Vagina (tissue), 2 donors: ENCODE measurements around the gene RNASE13. TPM values are rescaled to one million over a fixed set of nuclear protein-coding genes. Genes with fewer than 3 reads are reported as not detected.

Source experiments
- DNase-seq, 2 donors: peaks; one replicate each; pipeline ENCODE4 v3.0.0-alpha.2; 2017; ENCODE audit errors: extremely low spot score in 2 of 2
- H3K27ac ChIP-seq: fragments of 200-600 bp; sonication (generic); one replicate; pipeline ENCODE4 v1.5.1; 2019
- H3K27me3 ChIP-seq: fragments of 200-600 bp; sonication (generic); one replicate; pipeline ENCODE4 v1.5.1; 2019
- H3K36me3 ChIP-seq, 2 donors: fragments of 200-600 bp; sonication (generic); one replicate each; pipeline ENCODE4 v1.5.1; 2017 to 2019
- H3K4me1 ChIP-seq: fragments of 200-600 bp; sonication (generic); one replicate; pipeline ENCODE4 v1.5.1; 2019
- H3K4me3 ChIP-seq, 2 donors: fragments of 200-600 bp; sonication (generic); 1 replicate in 1 of 2; 2 replicates in 1 of 2; pipeline ENCODE4 v1.5.1; 2016 to 2019
- H3K9me3 ChIP-seq: fragments of 200-600 bp; sonication (generic); one replicate; pipeline ENCODE4 v1.5.1; 2019
- CTCF ChIP-seq, 3 experiments: fragments of 450-650 bp in 2 of 3; fragments of 200-600 bp in 1 of 3; sonication (generic) in 1 of 3; IDR thresholded peaks; one replicate each; pipeline ENCODE4 v1.5.1; 2017 to 2019; ENCODE audit warnings: antibody characterized with exemption in 3 of 3, mild to moderate bottlenecking in 2 of 3, moderate library complexity in 2 of 3
- POLR2A ChIP-seq, 2 donors: fragments of 450-650 bp; IDR thresholded peaks; one replicate each; pipeline ENCODE4 v1.6.1; 2017; ENCODE audit warnings: antibody characterized with exemption in 2 of 2, mild to moderate bottlenecking in 2 of 2, moderate library complexity in 2 of 2
- POLR2AphosphoS5 ChIP-seq, 2 donors: sonication (generic); formaldehyde crosslinking; IDR thresholded peaks; one replicate each; pipeline ENCODE4 v1.9.0; 2017; ENCODE audit warnings: antibody characterized with exemption in 2 of 2, mild to moderate bottlenecking in 2 of 2, low read depth in 1 of 2; ENCODE audit not compliant: insufficient read depth in 1 of 2
- intact Hi-C: fragments of 100-400 bp; cut with DNase I; formaldehyde crosslinking; loops from one replicate; pipeline ENCODE4 v1.15.1; 2023
- total RNA-seq: library from RNA; depleted of rRNA; stranded (reverse); fragments of >200 nt; gene quantifications from one replicate; pipeline ENCODE4 v1.2.3, GENCODE V29; 2016

RNASE13 gene
- total RNA-seq, 1 donor from 2014 or later: not detected

GRCh38 chr14:20999591-20999990 lies 35.0 kb downstream of the RNASE13 start:
- TF ChIP-seq POLR2AphosphoS5 (IDR thresholded peaks at IDR 0.05; ENCODE audit: insufficient read depth in 1 of 2, low read depth in 1 of 2): no peak
- TF ChIP-seq CTCF (IDR thresholded peaks at IDR 0.05): no peak
- no peak for TF ChIP-seq POLR2A (IDR thresholded peaks at IDR 0.05)

GRCh38 chr14:20998674-20999366 lies 35.8 kb downstream of the RNASE13 start, which contains the start of gene SLC39A2:
SLC39A2 (plus strand) TSS chr14:20999293; CDS start chr14:20999447, 154 bp downstream.
- intact Hi-C loops: no loop called here
- no peak within 1 kb of the TSS for H3K4me3 ChIP-seq

More at GRCh38 chr14:20999591-20999990, 35.0 kb downstream of the RNASE13 start:
- DNase-seq: no peak
- Histone ChIP-seq H3K36me3 (peaks cover 0 to 26% of the 10 kb centered on the region in 2 donors), H3K27me3 (no peaks in the 10 kb centered on the region), H3K27ac (peak overlapping the region; percentile 64), H3K4me1 (peaks cover 29% of the 10 kb centered on the region), H3K4me3 (no peak overlapping the region), H3K9me3 (no peaks in the 10 kb centered on the region)
- intact Hi-C loops: no loop called here

GRCh38 chr14:20998139-20998538 lies 36.5 kb downstream of the RNASE13 start:
- Histone ChIP-seq H3K27me3 (no peaks in the 10 kb centered on the region), H3K36me3 (peaks cover 0 to 40% of the 10 kb centered on the region in 2 donors), H3K4me1 (peaks cover 29% of the 10 kb centered on the region), H3K4me3 (no peak overlapping the region), H3K27ac (peak overlapping the region; percentile 64), H3K9me3 (no peaks in the 10 kb centered on the region)
- TF ChIP-seq CTCF (IDR thresholded peaks at IDR 0.05) (no peak), POLR2A (IDR thresholded peaks at IDR 0.05) (no peak), POLR2AphosphoS5 (IDR thresholded peaks at IDR 0.05; ENCODE audit: insufficient read depth in 1 of 2, low read depth in 1 of 2) (no peak)
- intact Hi-C loops: no loop called here
- DNase-seq: peak in 1 of 2 donors; percentile 79

More at GRCh38 chr14:20998674-20999366, 35.8 kb downstream of the RNASE13 start, which contains the start of gene SLC39A2:
- TF ChIP-seq POLR2AphosphoS5 (IDR thresholded peaks at IDR 0.05; ENCODE audit: insufficient read depth in 1 of 2, low read depth in 1 of 2) (peak in 1 of 2 donors; percentile 59), POLR2A (IDR thresholded peaks at IDR 0.05) (no peak), CTCF (IDR thresholded peaks at IDR 0.05) (no peak)
- Histone ChIP-seq H3K9me3 (no peaks in the 10 kb centered on the region), H3K4me1 (peaks cover 29% of the 10 kb centered on the region), H3K27me3 (no peaks in the 10 kb centered on the region), H3K36me3 (peaks cover 0 to 33% of the 10 kb centered on the region in 2 donors), H3K27ac (peak within 1 kb of the TSS; percentile 64)
- peak in 1 of 2 donors; percentile 77 for DNase-seq

GRCh38 chr14:20997564-20997963 lies 37.0 kb downstream of the RNASE13 start:
- peak in 1 of 2 donors; percentile 28 for DNase-seq
- no peak overlapping the region for H3K4me3 ChIP-seq
- TF ChIP-seq POLR2A (IDR thresholded peaks at IDR 0.05): no peak
- no peak for TF ChIP-seq POLR2AphosphoS5 (IDR thresholded peaks at IDR 0.05; ENCODE audit: insufficient read depth in 1 of 2, low read depth in 1 of 2)
- no peak for TF ChIP-seq CTCF (IDR thresholded peaks at IDR 0.05)
- H3K27me3 ChIP-seq: no peaks in the 10 kb centered on the region
- H3K9me3 ChIP-seq: no peaks in the 10 kb centered on the region
- intact Hi-C loops: no loop called here
- peaks cover 0 to 45% of the 10 kb centered on the region in 2 donors for H3K36me3 ChIP-seq
- H3K27ac ChIP-seq: no peak overlapping the region
- H3K4me1 ChIP-seq: peaks cover 29% of the 10 kb centered on the region

GRCh38 chr14:20997115-20997514 lies 37.5 kb downstream of the RNASE13 start:
- no peaks in the 10 kb centered on the region for H3K9me3 ChIP-seq
- peaks cover 0 to 50% of the 10 kb centered on the region in 2 donors for H3K36me3 ChIP-seq
- H3K4me1 ChIP-seq: peaks cover 29% of the 10 kb centered on the region
- no peak overlapping the region for H3K4me3 ChIP-seq
- peak in 1 of 2 donors; percentile 7 for DNase-seq
- TF ChIP-seq POLR2A (IDR thresholded peaks at IDR 0.05): no peak
- no peak for TF ChIP-seq POLR2AphosphoS5 (IDR thresholded peaks at IDR 0.05; ENCODE audit: insufficient read depth in 1 of 2, low read depth in 1 of 2)
- no peak for TF ChIP-seq CTCF (IDR thresholded peaks at IDR 0.05)
- intact Hi-C loops: no loop called here
- H3K27me3 ChIP-seq: no peaks in the 10 kb centered on the region
- no peak overlapping the region for H3K27ac ChIP-seq
